BJ (cell line): ENCODE results near the gene BDH2. TPM values are rescaled to one million over a fixed set of nuclear protein-coding genes. Genes with fewer than 3 reads are reported as not detected.

Source experiments
- CTCF ChIA-PET: fragments of 350-600 bp; formaldehyde crosslinking; extraction: SDS; loops from one replicate; lab custom pipeline; 2021; ENCODE audit warnings: antibody characterized with exemption, inconsistent platforms; lab: Yijun Ruan, JAX
- POLR2A ChIA-PET: fragments of 300-600 bp; sonication (Branson Sonifier 250); formaldehyde crosslinking; extraction: SDS; loops from one replicate; lab custom pipeline; 2021; ENCODE audit warnings: antibody characterized with exemption; lab: Charles Lee
- DNase-seq: peaks from one replicate; pipeline ENCODE4 v3.0.0-alpha.2; 2011; ENCODE audit warnings: low read depth
- H3K27me3 ChIP-seq: 2 replicates; pipeline ENCODE4 v1.6.0; 2011; ENCODE audit warnings: low read length; ENCODE audit not compliant: control insufficient read depth, insufficient read depth
- H3K36me3 ChIP-seq: 2 replicates; pipeline ENCODE4 v1.5.1; 2011; ENCODE audit warnings: low read length; ENCODE audit not compliant: control insufficient read depth, insufficient read depth
- H3K4me3 ChIP-seq: 2 replicates; pipeline ENCODE4 v1.5.1; 2011; ENCODE audit warnings: low read depth, mild to moderate bottlenecking, control low read depth, low read length
- polyA plus RNA-seq: library from polyadenylated mRNA; depleted of rRNA; stranded (reverse); fragments of >200 nt; gene quantifications from 2 replicates; pipeline ENCODE4 v1.2.3, GENCODE V29; 2011
- TF ChIP-seq, protein P1 (sequence below): IDR thresholded peaks from 2 replicates; pipeline ENCODE4 v1.5.1; 2011; ENCODE audit warnings: low read depth, mild to moderate bottlenecking, control low read depth, inconsistent platforms, low read length, moderate library complexity; ENCODE audit not compliant: insufficient read depth

The BDH2 gene
- polyA plus RNA-seq, 1 experiment: 41.6 TPM

DNA sequence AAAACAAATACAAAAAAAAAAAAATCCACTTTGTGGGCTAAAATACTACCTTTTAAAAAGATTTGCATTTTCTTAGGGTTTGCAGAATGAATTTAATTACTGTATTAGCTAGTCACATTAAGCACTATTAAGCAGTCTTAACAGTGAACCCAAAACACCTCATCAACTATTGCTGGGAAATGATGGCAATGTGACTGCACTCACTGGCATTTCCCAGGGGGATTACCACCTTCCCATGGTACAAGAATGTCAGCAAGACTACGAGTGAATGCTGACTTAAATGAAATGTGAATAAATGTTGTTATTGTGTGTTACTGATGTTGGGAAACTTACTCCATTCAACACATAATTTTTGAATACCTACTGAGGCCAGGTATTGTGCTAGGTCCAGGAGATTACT lies 13.1 kb downstream of the BDH2 start:
- POLR2A ChIA-PET: no interaction called here
- DNase-seq: no peak
- CTCF ChIA-PET: no interaction called here
- no peak overlapping the region for H3K4me3 ChIP-seq
- peaks cover 9% of the 10 kb centered on the region for H3K36me3 ChIP-seq
- no peaks in the 10 kb centered on the region for H3K27me3 ChIP-seq
- TF ChIP-seq, protein P1, sequence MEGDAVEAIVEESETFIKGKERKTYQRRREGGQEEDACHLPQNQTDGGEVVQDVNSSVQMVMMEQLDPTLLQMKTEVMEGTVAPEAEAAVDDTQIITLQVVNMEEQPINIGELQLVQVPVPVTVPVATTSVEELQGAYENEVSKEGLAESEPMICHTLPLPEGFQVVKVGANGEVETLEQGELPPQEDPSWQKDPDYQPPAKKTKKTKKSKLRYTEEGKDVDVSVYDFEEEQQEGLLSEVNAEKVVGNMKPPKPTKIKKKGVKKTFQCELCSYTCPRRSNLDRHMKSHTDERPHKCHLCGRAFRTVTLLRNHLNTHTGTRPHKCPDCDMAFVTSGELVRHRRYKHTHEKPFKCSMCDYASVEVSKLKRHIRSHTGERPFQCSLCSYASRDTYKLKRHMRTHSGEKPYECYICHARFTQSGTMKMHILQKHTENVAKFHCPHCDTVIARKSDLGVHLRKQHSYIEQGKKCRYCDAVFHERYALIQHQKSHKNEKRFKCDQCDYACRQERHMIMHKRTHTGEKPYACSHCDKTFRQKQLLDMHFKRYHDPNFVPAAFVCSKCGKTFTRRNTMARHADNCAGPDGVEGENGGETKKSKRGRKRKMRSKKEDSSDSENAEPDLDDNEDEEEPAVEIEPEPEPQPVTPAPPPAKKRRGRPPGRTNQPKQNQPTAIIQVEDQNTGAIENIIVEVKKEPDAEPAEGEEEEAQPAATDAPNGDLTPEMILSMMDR: no peak

DNA sequence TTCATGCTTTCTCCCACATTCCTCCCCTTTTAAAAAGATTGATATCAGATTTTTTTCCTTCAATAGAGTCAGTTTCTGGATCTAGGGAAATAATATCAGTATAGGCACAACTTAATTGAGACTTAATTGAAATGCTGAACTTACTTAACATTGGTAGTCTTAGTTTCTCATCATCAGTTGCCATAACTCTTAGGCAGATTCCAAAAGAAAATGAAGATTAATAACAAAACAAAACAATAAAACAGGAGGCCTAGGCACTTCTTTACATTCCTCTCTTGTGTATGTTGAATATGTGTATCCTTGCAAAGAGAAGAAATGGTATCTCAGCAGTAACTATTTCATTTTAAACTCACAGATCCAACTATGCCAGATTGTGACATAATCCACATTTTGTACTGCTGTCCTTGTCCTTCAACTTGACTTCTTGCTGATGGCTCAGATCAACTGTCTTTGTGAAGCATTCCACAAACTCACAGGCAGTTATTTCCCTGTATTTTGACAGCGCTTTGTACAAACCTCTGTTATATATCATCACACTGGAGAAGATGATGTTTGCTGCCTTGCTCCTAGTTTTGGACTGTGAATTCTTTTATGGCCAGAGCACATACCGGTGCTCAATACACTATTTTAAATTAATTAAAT lies 14.0 kb downstream of the BDH2 start:
- peaks cover 11% of the 10 kb centered on the region for H3K36me3 ChIP-seq
- CTCF ChIA-PET: no interaction called here
- no peak overlapping the region for H3K4me3 ChIP-seq
- TF ChIP-seq, protein P1: no peak
- H3K27me3 ChIP-seq: no peaks in the 10 kb centered on the region
- no peak for DNase-seq
- POLR2A ChIA-PET: no interaction called here

DNA sequence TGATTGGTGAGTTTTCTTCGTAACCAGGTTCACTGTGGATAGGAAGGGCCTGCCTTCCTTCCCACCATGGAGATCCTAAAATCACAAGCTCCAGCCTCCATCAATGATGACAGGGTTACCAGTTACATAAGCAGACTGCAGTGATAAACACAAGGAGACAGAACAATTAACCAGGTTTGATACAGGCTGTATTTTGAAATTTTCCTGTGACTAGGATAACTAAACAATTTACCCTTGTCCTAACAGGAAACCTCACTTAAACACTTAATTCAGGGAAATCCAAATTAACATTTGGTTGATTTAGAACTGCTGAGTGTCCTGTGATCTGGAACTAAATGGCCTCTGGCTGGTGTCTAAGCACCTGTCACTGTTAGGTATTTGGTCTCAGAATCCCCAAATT lies 20.0 kb downstream of the BDH2 start:
- CTCF ChIA-PET: interaction anchor here (3.0 to 6.4 kb wide), 2 partner anchors 11 to 16 kb away, joined by 8 to 52 read pairs; no protein-coding TSS in a partner anchor
- TF ChIP-seq, protein P1: no peak
- DNase-seq: no peak
- Histone ChIP-seq H3K4me3 (no peak overlapping the region), H3K36me3 (peaks cover 2% of the 10 kb centered on the region), H3K27me3 (no peaks in the 10 kb centered on the region)
- POLR2A ChIA-PET: no interaction called here

DNA sequence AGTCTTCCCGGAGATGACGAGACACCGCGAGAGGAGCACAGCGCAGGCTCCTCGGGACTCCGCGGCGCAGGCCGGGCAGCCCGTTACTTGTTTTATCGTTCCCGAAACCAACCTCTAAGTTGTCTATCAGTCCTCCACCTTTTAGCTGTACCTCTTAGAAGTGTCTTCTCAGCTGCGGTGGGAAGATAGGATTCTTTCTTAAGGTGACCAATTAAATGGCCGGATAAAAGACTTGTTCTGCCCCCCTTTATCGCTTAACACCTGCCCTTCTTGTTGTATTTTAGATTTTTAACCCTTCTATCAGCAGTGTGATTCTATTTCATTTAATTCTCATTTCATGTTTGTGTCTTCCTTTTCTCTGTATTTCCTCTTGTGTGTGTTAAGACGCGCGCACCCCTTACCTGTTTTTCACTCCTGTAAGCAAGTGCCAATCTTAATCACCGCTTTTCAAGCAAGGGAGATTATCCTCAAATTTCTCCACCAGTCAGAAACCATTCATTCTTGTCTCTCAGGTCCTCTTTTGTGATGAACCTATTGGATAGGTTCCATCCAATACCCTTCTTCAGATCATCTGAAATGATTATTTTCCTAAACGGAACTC lies 22.8 kb downstream of the BDH2 start, which contains the start of gene SLC9B2:
Gene SLC9B2 (minus strand): TSS at position 15 of the 601 bp plus-strand sequence. CDS start 9,211 bp downstream, outside the sequence.
- peaks cover 1% of the 10 kb centered on the region; the same call in 1 of the 2 replicates for H3K36me3 ChIP-seq
- ChIA-PET POLR2A (no interaction called here), CTCF (interaction anchor here (1.5 to 2.1 kb wide), 3 partner anchors 22 to 456 kb away, joined by 4 to 7 read pairs (median 5); partner anchors contain the start of gene BDH2)
- H3K27me3 ChIP-seq: no peaks in the 10 kb centered on the region
- H3K4me3 ChIP-seq: peak within 1 kb of the TSS; percentile 68
- no peak for DNase-seq
- TF ChIP-seq, protein P1: no peak
